HEK293T (cell line): ENCODE results near the gene MORN5.

Source experiments
- CTCF ChIA-PET: fragments of 350-600 bp; formaldehyde crosslinking; extraction: SDS; loops from one replicate; lab custom pipeline; 2021; ENCODE audit warnings: antibody characterized with exemption, inconsistent platforms; lab: Yijun Ruan, JAX
- POLR2A ChIA-PET: fragments of 350-600 bp; formaldehyde crosslinking; extraction: SDS; loops from one replicate; lab custom pipeline; 2020; ENCODE audit warnings: antibody characterized with exemption, inconsistent platforms; lab: Yijun Ruan, JAX
- DNase-seq: peaks from one replicate; pipeline ENCODE4 v3.0.0; 2012; ENCODE audit warnings: mixed read lengths; ENCODE audit errors: extremely low spot score
- ARNT ChIP-seq: fragments of 450-650 bp; IDR thresholded peaks from 2 replicates; pipeline ENCODE4 v1.6.1; 2017; ENCODE audit warnings: mild to moderate bottlenecking
- BHLHE40 ChIP-seq: fragments of 450-650 bp; IDR thresholded peaks from 2 replicates; pipeline ENCODE4 v1.6.1; 2016; ENCODE audit warnings: mild to moderate bottlenecking, moderate library complexity, borderline replicate concordance
- CTBP1 ChIP-seq: fragments of 450-650 bp; IDR thresholded peaks from 2 replicates; pipeline ENCODE4 v1.6.1; 2016; ENCODE audit warnings: borderline replicate concordance
- ELF4 ChIP-seq: fragments of 450-650 bp; IDR thresholded peaks from 2 replicates; pipeline ENCODE4 v1.6.1; 2017; ENCODE audit warnings: antibody characterized with exemption
- FOXA1 ChIP-seq: fragments of 450-650 bp; IDR thresholded peaks from 2 replicates; pipeline ENCODE4 v1.6.1; 2016; ENCODE audit warnings: mild to moderate bottlenecking
- FOXK2 ChIP-seq: fragments of 450-650 bp; IDR thresholded peaks from 2 replicates; pipeline ENCODE4 v1.6.1; 2016; ENCODE audit warnings: mild to moderate bottlenecking
- FOXM1 ChIP-seq: fragments of 450-650 bp; IDR thresholded peaks from 2 replicates; pipeline ENCODE4 v1.6.1; 2017; ENCODE audit warnings: mild to moderate bottlenecking, borderline replicate concordance
- HDGF ChIP-seq: fragments of 450-650 bp; IDR thresholded peaks from 2 replicates; pipeline ENCODE4 v1.6.1; 2017; ENCODE audit warnings: antibody characterized with exemption, borderline replicate concordance
- L3MBTL2 ChIP-seq: fragments of 450-650 bp; conservative IDR thresholded peaks from 2 replicates; pipeline ENCODE4 v1.6.1; 2016; ENCODE audit warnings: mild to moderate bottlenecking
- LEF1 ChIP-seq: fragments of 450-650 bp; IDR thresholded peaks from 2 replicates; pipeline ENCODE4 v1.6.1; 2017; ENCODE audit warnings: mild to moderate bottlenecking, borderline replicate concordance
- NFRKB ChIP-seq: fragments of 450-650 bp; IDR thresholded peaks from 2 replicates; pipeline ENCODE4 v1.6.1; 2016; ENCODE audit warnings: mild to moderate bottlenecking, moderate library complexity
- PKNOX1 ChIP-seq: fragments of 450-650 bp; IDR thresholded peaks from 2 replicates; pipeline ENCODE4 v1.6.1; 2016
- SP1 ChIP-seq: fragments of 450-650 bp; IDR thresholded peaks from 2 replicates; pipeline ENCODE4 v1.6.1; 2017
- SUZ12 ChIP-seq: fragments of 450-650 bp; IDR thresholded peaks from 2 replicates; pipeline ENCODE4 v1.6.1; 2016; ENCODE audit warnings: mild to moderate bottlenecking
- TARDBP ChIP-seq: fragments of 450-650 bp; IDR thresholded peaks from 2 replicates; pipeline ENCODE4 v1.6.1; 2016
- ZNF384 ChIP-seq: fragments of 450-650 bp; IDR thresholded peaks from 2 replicates; pipeline ENCODE4 v1.6.1; 2016

The MORN5 gene

GRCh38 chr9:122219856-122220672 is 60.4 kb downstream of the MORN5 start:
- DNase-seq: no peak
- ChIA-PET CTCF (no interaction called here), POLR2A (no interaction called here)
- TF ChIP-seq ELF4 (no peak), FOXM1 (no peak), LEF1 (no peak), TARDBP (no peak), FOXA1 (no peak), L3MBTL2 (no peak), SP1 (no peak), PKNOX1 (no peak), FOXK2 (no peak), ZNF384 (no peak), NFRKB (no peak), HDGF (no peak), CTBP1 (no peak), ARNT (no peak)

GRCh38 chr9:122220673-122221182 is 61.0 kb downstream of the MORN5 start:
- TF ChIP-seq ZNF384 (no peak), CTBP1 (no peak), FOXA1 (no peak), PKNOX1 (no peak), FOXK2 (no peak), SUZ12 (no peak), TARDBP (no peak), FOXM1 (no peak), LEF1 (no peak), NFRKB (no peak), BHLHE40 (no peak), HDGF (no peak), ARNT (no peak), ELF4 (no peak), L3MBTL2 (no peak), SP1 (no peak)
- POLR2A ChIA-PET: no interaction called here
- no peak for DNase-seq
- CTCF ChIA-PET: no interaction called here

- ChIA-PET POLR2A (no interaction called here), CTCF (no interaction called here)
- no peak for DNase-seq
- TF ChIP-seq BHLHE40 (no peak), HDGF (no peak), FOXK2 (no peak), ZNF384 (no peak), ELF4 (no peak)
Measured at GRCh38 chr9:122221183-122221811, 61.6 kb downstream of the MORN5 start.

GRCh38 chr9:122222791-122223190 is 63.1 kb downstream of the MORN5 start:
- ChIA-PET POLR2A (no interaction called here), CTCF (interaction anchor here (0.6 kb wide), 1 partner anchor 1808 kb away, joined by 3 read pairs; no protein-coding TSS in a partner anchor)
- TF ChIP-seq ARNT (no peak), FOXA1 (no peak), LEF1 (no peak), SUZ12 (no peak), PKNOX1 (no peak), NFRKB (no peak)
- no peak for DNase-seq

GRCh38 chr9:122223435-122223834 is 63.7 kb downstream of the MORN5 start:
- CTCF ChIA-PET: interaction anchor here (0.6 kb wide), 1 partner anchor 1809 kb away, joined by 3 read pairs; no protein-coding TSS in a partner anchor
- DNase-seq: no peak
- TF ChIP-seq ZNF384 (no peak), NFRKB (no peak), PKNOX1 (no peak), LEF1 (no peak), SP1 (no peak), ELF4 (no peak), L3MBTL2 (no peak), BHLHE40 (no peak), FOXM1 (no peak), TARDBP (no peak)
- POLR2A ChIA-PET: no interaction called here
